HUDEP-2 (cell line): ENCODE data around the gene RASSF8.
"Not testable (repeated sequence)": the region's sequence is repeated elsewhere in the genome, so short reads cannot be mapped to it uniquely, and the experiment has no call there.

ENCODE experiments used
- DNase-seq, 76 experiments: peaks; one replicate each; lab custom pipeline; 2025; ENCODE audit not compliant: unreplicated experiment in 76 of 76; lab: John Stamatoyannopoulos, UW

The RASSF8 gene

DNA sequence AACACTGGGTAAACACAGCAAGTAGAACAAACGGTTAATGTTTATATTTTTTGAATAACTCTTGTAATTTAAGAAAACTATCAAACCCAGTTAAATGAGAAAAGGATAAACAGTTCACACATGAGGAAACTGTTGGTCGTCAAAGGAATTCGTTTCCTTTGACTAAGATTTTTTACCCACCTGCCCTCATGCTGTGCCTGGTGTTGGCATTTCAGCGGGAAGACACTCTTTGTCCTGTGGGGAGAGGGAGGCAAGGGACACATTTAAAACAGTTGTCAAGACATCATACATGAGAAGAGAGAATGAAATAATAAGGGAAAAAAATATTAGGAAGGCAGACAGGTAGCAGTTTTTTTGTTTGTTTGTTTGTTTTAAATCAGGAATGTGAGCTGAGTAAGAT lies 95.9 kb downstream of the RASSF8 start:
- no peak for DNase-seq

DNA sequence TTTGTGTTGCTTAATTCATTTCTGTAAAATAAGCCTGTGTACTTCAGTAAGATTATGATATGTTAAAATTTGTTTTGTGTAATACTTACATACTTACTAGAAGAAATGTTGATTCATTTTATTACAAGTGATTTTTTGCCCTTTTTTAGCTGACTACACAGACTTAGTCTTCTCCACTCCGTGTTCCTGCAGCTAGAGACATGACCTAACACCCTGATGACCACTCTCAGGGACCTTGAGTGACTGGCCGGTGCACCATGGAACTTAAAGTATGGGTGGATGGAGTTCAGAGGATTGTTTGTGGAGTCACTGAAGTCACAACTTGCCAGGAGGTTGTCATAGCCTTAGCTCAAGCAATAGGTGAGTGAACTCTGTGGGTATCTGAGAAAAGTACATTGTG lies 96.6 kb downstream of the RASSF8 start:
- no peak for DNase-seq

DNA sequence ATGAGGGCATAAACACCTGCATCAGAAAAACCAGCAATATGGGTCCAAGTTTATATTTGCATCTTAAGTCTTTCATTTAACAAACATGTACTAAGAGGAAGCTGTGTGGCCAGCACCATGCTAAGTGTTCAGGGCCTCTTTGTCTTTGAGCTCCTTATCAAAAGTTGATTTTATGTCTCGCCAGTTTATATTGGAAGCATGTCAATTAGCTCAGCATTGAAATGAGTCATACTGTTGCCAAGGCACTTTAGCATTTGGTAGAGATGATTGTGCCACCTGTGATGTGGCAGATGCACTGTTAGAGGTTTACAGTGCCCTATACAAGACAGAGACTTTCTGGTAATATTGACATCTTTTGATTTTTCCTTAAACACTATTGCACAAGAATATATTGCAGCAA lies 97.9 kb downstream of the RASSF8 start:
- DNase-seq: peak in 3 of 76 experiments; percentile 3 to 12 (median 4)

- not testable (repeated sequence) for DNase-seq
Observed at GRCh38 chr12:26057271-26057670, 98.8 kb downstream of the RASSF8 start.

DNA sequence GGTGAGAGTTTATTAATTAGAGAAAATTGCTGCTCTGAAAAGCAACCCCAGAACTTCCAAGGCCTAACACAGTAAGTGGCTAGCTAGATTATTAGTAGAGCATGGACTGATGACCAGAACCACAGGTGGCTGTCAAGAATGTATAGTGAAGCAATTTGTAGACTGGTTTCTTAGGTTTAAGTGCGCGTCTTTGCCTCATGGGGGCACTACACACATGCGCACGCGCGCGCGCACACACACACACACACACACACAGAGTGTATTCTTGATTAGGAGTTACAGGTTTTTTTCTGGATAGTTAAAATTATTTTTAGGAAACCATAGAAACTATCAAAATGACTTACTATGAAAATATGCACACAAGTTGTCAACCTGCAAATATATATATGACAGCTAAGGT lies 99.8 kb downstream of the RASSF8 start:
- no peak for DNase-seq

DNA sequence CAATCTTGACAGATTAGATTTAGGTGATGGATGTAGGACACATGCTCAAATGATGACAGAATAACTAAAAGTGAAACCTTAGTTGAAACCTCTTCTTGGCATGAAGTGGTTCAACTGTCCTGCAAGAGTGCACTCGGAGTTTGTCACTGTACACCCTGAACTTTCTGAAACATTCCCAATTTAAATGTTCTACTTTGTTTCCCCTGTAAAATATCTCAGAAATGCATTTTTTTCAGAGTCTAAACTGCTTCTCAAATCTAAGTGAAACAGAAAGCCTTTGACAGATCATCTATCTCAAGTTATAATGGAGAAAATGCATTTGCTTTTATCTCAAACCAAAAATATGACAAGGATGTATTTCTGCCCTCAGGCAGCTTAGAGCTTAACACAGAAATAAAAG lies 100.3 kb downstream of the RASSF8 start:
- no peak for DNase-seq

DNA sequence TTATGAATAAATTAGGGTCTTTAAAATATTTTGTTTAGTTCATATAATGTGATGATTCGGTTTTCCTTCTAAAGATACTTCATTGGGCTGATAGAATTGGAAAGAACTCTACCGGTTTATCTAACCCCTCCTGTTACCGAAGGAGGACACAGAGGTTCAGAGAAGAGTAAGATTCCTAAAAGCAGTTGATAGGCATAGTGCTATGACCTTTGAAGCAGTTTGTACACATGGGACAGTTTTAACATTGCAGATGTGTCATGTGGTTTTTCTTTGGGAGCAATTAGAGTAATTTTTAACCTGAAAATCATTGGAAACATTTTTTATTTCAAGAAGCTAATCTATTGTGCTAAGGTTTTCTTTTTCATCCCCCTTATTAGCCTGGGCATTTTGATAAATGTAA lies 103.5 kb downstream of the RASSF8 start:
- DNase-seq: no peak

DNA sequence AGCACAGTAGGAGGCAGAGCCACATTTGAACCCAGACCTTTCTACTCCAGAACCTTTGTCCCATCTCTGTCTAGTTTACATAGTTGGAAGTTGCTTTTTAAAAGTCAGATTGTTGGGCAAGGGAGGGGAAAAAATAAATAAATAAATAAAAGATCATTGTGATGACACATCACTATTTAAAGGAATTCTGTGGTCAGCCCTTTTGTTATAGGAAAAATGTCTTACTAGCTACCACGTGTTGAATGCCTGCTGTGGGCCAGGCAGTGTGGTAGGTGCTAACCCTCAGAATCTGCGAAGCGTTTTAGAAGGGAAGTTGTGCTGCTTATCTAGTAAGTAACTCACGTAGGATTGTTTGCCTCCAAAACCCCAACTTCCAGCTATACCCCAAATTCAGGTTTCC lies 104.1 kb downstream of the RASSF8 start:
- DNase-seq: no peak

- no peak for DNase-seq
Observed at GRCh38 chr12:26065451-26065850, 107.0 kb downstream of the RASSF8 start.

DNA sequence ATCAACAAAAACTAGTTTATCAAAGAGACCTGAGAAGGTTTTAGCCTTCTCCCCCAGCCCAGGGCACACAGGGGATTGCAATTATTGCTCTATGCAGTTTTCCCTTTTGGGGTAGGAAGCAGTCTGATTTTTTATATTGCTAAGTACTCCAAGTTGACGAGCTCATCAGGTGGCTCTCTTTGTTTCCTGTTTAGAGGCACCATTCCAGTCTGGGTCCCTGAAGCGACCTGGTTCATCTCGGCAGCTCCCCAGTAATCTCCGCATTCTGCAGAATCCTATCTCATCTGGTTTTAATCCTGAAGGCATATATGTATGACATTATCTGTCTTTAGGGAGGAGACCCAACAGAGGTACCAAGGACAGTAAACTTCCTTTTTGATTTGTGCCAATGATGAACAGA lies 110.0 kb downstream of the RASSF8 start:
- DNase-seq: no peak

DNA sequence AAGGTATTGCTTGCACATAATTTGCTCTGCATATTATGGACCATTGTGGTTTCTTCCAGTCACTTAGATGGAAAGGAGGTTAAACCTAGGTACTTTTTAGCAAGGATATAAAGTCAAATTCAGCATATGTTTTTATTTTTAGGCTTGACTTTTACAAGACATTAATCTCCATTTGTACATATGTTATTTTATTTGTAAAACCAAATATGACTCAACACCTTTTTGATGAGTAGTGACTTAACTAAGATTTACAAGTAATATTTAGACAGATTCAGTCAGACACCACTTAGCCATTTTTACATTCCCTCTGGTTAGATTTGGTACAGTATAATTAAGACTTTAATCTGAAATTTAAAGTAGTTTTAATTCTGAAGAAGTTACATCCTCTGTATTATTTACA lies 111.3 kb downstream of the RASSF8 start:
- DNase-seq: no peak

- no peak for DNase-seq
Observed at GRCh38 chr12:26077915-26078702, 119.6 kb downstream of the RASSF8 start.

GRCh38 chr12:26080911-26081310 lies 122.4 kb downstream of the RASSF8 start:
- DNase-seq: no peak

GRCh38 chr12:26086936-26087335 lies 128.5 kb downstream of the RASSF8 start:
- no peak for DNase-seq

- DNase-seq: no peak
Observed at GRCh38 chr12:26088998-26089397, 130.5 kb downstream of the RASSF8 start.

GRCh38 chr12:26090836-26091510 lies 132.5 kb downstream of the RASSF8 start:
- no peak for DNase-seq

- no peak for DNase-seq
Observed at GRCh38 chr12:26091822-26092221, 133.3 kb downstream of the RASSF8 start.

DNA sequence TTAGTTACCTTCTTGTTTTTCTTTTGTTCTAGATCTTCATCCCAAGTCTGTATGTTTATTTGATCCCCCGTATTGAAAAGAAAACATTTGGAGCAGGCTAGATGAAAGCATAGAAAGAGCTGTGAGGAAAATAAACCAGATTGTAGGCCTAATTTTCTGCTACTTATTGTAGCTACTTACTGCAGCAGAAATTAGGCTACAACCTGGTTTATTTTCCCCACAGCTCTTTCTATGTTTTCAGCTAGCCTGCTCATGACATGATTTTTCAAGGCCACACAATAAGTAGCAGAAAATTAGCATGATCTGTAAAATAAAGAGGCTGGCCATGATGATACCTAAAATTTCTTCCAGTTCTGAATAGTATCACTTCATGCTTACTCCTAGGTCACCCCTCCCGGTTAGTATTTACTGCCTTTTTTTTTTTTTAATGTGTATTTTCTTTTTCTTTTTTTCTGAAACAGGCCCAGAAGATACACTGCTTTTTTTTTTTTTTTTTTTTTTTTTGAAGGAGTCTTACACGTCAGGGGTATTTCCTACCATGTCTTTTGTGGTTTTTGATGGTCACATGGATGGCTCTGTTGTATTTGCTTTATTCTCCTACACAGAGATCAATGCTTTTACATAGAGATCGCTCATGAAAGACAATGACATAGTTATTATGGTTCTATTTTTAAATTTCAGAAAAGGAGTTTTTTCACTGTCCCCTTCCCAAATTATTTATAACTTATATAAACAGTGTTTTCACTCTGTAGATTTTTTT lies 134.0 kb downstream of the RASSF8 start:
- no peak for DNase-seq

DNA sequence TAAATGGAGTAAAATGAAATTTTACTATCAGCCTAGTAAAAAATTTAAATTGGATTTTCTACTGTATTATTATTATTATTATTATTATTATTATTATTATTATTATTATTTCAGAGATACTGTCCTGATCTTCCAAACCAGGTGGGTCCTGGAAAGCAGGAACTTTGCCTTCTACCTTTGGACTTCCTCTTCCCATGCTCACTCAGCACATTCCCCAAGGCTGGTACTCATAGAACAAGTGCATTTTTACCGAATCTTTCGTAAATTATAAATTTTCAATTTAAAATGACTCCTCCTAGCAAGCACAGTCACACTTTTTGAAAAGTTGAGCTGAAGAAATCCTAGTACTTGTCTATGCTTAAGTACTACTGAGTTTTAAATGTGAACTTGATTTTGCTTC lies 136.7 kb downstream of the RASSF8 start:
- no peak for DNase-seq

DNA sequence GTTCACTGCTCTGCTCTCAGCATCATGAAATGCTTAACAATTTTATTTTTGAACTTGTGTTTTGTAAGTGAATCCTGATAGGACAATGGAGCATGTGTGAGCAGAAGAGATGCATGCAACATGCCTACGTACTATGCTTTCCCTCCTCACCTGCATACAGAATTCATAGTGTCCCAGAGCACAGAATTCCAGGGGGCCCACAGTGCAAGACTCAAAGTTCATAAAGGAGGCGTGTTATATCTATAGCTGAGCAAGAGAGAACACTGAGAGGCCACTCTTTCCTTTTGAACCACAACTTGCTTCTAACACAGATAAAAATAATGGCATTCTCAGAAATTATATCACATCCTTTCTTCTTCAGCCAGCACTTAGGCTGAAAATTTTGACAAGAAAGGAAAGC lies 137.6 kb downstream of the RASSF8 start:
- DNase-seq: no peak

GRCh38 chr12:26097046-26097878 lies 138.8 kb downstream of the RASSF8 start:
- DNase-seq: peak in 41 of 76 experiments; percentile 2 to 60 (median 33)
